ENCODE results near the gene TSPAN2. TPM values are rescaled to one million over a fixed set of nuclear protein-coding genes. Genes with fewer than 3 reads are reported as not detected.

TSPAN2 gene
- total and polyA plus RNA-seq, 2 donors (not counting 3 experiments of a cell fraction or from before 2014, with no cell fraction given): 1.5 to 5.0 TPM

DNA sequence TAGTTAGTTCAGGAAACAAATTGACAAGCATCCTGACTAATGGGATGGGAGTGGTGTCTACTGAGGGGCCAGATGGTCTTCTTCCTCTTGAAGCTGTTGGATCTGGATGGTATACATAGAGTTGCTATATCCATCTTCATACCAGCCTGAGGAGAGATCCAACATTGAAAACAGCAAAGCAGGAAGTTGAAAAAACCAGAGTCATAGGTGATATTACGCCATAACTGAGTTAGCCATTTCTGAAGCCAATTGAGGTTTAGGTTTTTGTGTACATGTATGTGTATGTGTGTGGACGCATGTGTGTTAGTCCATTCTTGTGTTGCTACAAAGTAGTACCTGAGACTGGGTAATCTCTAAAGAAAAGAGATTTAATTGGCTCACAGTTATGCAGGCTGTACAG is 2.3 kb upstream of the TSPAN2 start:
- dilution Hi-C loops (cut with MboI; ENCODE audit: extremely low pct_ligation_motif_present, low sequenced_read_pairs): no loop called here
- BruUV-seq (replicated peaks): no TSS peak
- CTCF ChIA-PET: no interaction called here

GRCh38 chr1:115090956-115091355 is 1.7 kb upstream of the TSPAN2 start:
- no peak overlapping the region for H3K27ac ChIP-seq (ENCODE audit: insufficient read depth, low read depth, low read length)
- peaks cover 7 to 19% of the 10 kb centered on the region in 2 experiments for H3K27me3 ChIP-seq (ENCODE audit: control insufficient read depth in 2 of 2, insufficient read depth in 2 of 2, low read length in 2 of 2)
- no peaks in the 10 kb centered on the region for H3K9me1 ChIP-seq (replicated peaks; ENCODE audit: control insufficient read depth, extremely low read depth, insufficient read depth, low read length)
- FAIRE-seq (no peak), DNase-seq (ENCODE audit: low read depth, low spot score) (no peak)
- intact Hi-C loops (cut with micrococcal nuclease) (no loop called here), dilution Hi-C loops (cut with MboI; ENCODE audit: extremely low pct_ligation_motif_present, low sequenced_read_pairs) (no loop called here)
- no peaks in the 10 kb centered on the region for H3K79me2 ChIP-seq (ENCODE audit: control insufficient read depth, insufficient read depth, low read length)
- TF ChIP-seq EZH2 (IDR thresholded peaks at IDR 0.05; ENCODE audit: borderline replicate concordance, low read depth, low read length, severe bottlenecking) (no peak), POLR2A (IDR thresholded peaks at IDR 0.05; ENCODE audit: low read depth, low read length) (no peak), POLR2AphosphoS5 (IDR thresholded peaks at IDR 0.05; ENCODE audit: insufficient read depth, low read depth, low read length) (no peak), JUN (IDR thresholded peaks at IDR 0.05; ENCODE audit: borderline replicate concordance, insufficient read depth, insufficient read length, low read depth) (no peak), GATA2 (IDR thresholded peaks at IDR 0.05; ENCODE audit: insufficient read depth, insufficient read length, low read depth, low read length) (no peak), FOS (IDR thresholded peaks at IDR 0.05; ENCODE audit: borderline replicate concordance, insufficient read depth, low read length) (no peak), MYC (IDR thresholded peaks at IDR 0.05; ENCODE audit: low read depth, low read length) (no peak), CTCF (IDR thresholded peaks at IDR 0.05; ENCODE audit: extremely low read depth in 1 of 2, insufficient read depth in 1 of 2, low read depth in 1 of 2, low read length in 2 of 2) (no peak)
- TF ChIP-seq, protein P1, sequence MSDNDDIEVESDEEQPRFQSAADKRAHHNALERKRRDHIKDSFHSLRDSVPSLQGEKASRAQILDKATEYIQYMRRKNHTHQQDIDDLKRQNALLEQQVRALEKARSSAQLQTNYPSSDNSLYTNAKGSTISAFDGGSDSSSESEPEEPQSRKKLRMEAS (IDR thresholded peaks at IDR 0.05; ENCODE audit: insufficient read depth, insufficient read length): no peak
- CTCF ChIA-PET: no interaction called here
- no peak overlapping the region for H3K4me3 ChIP-seq (replicated peaks in 1 of 3; ENCODE audit: insufficient read depth in 1 of 3, low read depth in 1 of 3, low read length in 3 of 3)
- POLR2A ChIA-PET: no interaction called here
- H3K9ac ChIP-seq (replicated peaks; ENCODE audit: extremely low read depth, insufficient read depth, low read length): no peak overlapping the region
- H3K4me1 ChIP-seq (ENCODE audit: control insufficient read depth, extremely low read depth, insufficient read depth, low read length): peaks cover 4% of the 10 kb centered on the region
- H2AFZ ChIP-seq (ENCODE audit: low read depth, low read length): no peak overlapping the region
- BruUV-seq (replicated peaks): no TSS peak
- no peaks in the 10 kb centered on the region for H3K36me3 ChIP-seq (ENCODE audit: control insufficient read depth in 2 of 2, extremely low read depth in 1 of 2, insufficient read depth in 2 of 2, low read length in 2 of 2)
- no peaks in the 10 kb centered on the region for H3K9me3 ChIP-seq (replicated peaks; ENCODE audit: control insufficient read depth, insufficient read depth, low read length)
- H3K4me2 ChIP-seq (ENCODE audit: insufficient read depth, low read length): no peak overlapping the region
- H4K20me1 ChIP-seq (replicated peaks; ENCODE audit: control insufficient read depth, extremely low read depth, insufficient read depth, low read length): no peaks in the 10 kb centered on the region

More for the DNA sequence above, 2.3 kb upstream of the TSPAN2 start:
- Histone ChIP-seq H3K36me3 (ENCODE audit: control insufficient read depth in 2 of 2, extremely low read depth in 1 of 2, insufficient read depth in 2 of 2, low read length in 2 of 2) (no peaks in the 10 kb centered on the region), H3K27ac (ENCODE audit: insufficient read depth, low read depth, low read length) (no peak overlapping the region), H3K4me2 (ENCODE audit: insufficient read depth, low read length) (no peak overlapping the region), H3K9ac (replicated peaks; ENCODE audit: extremely low read depth, insufficient read depth, low read length) (no peak overlapping the region), H3K4me1 (ENCODE audit: control insufficient read depth, extremely low read depth, insufficient read depth, low read length) (peaks cover 4% of the 10 kb centered on the region), H3K27me3 (ENCODE audit: control insufficient read depth in 2 of 2, insufficient read depth in 2 of 2, low read length in 2 of 2) (peaks cover 7 to 19% of the 10 kb centered on the region in 2 experiments), H2AFZ (ENCODE audit: low read depth, low read length) (no peak overlapping the region), H3K9me1 (replicated peaks; ENCODE audit: control insufficient read depth, extremely low read depth, insufficient read depth, low read length) (no peaks in the 10 kb centered on the region), H4K20me1 (replicated peaks; ENCODE audit: control insufficient read depth, extremely low read depth, insufficient read depth, low read length) (no peaks in the 10 kb centered on the region), H3K79me2 (ENCODE audit: control insufficient read depth, insufficient read depth, low read length) (no peaks in the 10 kb centered on the region), H3K9me3 (replicated peaks; ENCODE audit: control insufficient read depth, insufficient read depth, low read length) (no peaks in the 10 kb centered on the region), H3K4me3 (replicated peaks in 1 of 3; ENCODE audit: insufficient read depth in 1 of 3, low read depth in 1 of 3, low read length in 3 of 3) (no peak overlapping the region)
- FAIRE-seq: no peak
- intact Hi-C loops (cut with micrococcal nuclease): no loop called here
- TF ChIP-seq MYC (IDR thresholded peaks at IDR 0.05; ENCODE audit: low read depth, low read length) (no peak), EZH2 (IDR thresholded peaks at IDR 0.05; ENCODE audit: borderline replicate concordance, low read depth, low read length, severe bottlenecking) (no peak)
- POLR2A ChIA-PET: no interaction called here
- no peak for DNase-seq (ENCODE audit: low read depth, low spot score)

Data from endothelial cell of umbilical vein (primary cell).